SK-N-SH treated with all-trans-retinoic acid at 6 μM for 48 hours (cell line): Measurements from ENCODE around the gene BMP6.

Experiments used
- ATAC-seq: fragments of 200-7000 bp; cut with Tn5 transposase; 3 replicates; pipeline ENCODE4 v1.9.1; 2020; ENCODE audit warnings: mild to moderate bottlenecking, moderate library complexity
- ARNTL ChIP-seq: fragments of 450-650 bp; formaldehyde crosslinking; IDR thresholded peaks from 2 replicates; pipeline ENCODE4 v1.5.0; 2020; ENCODE audit warnings: low read depth, mild to moderate bottlenecking, moderate library complexity, borderline replicate concordance
- BACH2 ChIP-seq: fragments of 250-450 bp; sonication (Bioruptor Pico); IDR thresholded peaks from 2 replicates; pipeline ENCODE4 v1.9.0; 2021; ENCODE audit warnings: mild to moderate bottlenecking, borderline replicate concordance
- CSDC2 ChIP-seq: fragments of 250-450 bp; sonication (Bioruptor Pico); IDR thresholded peaks from 2 replicates; pipeline ENCODE4 v1.5.0; 2020; ENCODE audit warnings: mild to moderate bottlenecking, moderate library complexity
- GLIS3 ChIP-seq: fragments of 250-450 bp; sonication (Bioruptor Pico); IDR thresholded peaks from 2 replicates; pipeline ENCODE4 v1.5.0; 2020; ENCODE audit warnings: mild to moderate bottlenecking, moderate library complexity
- ISL1 ChIP-seq: fragments of 250-450 bp; sonication (Bioruptor Pico); IDR thresholded peaks from 2 replicates; pipeline ENCODE4 v2.1.2; 2022; ENCODE audit warnings: mild to moderate bottlenecking, moderate library complexity
- OSR1 ChIP-seq: fragments of 250-450 bp; sonication (Bioruptor Pico); IDR thresholded peaks from 2 replicates; pipeline ENCODE4 v1.8.0; 2022; ENCODE audit warnings: moderate library complexity, mild to moderate bottlenecking, inconsistent platforms
- RARB ChIP-seq: fragments of 250-450 bp; sonication (Bioruptor Pico); IDR thresholded peaks from 2 replicates; pipeline ENCODE4 v1.8.0; 2021; ENCODE audit warnings: mild to moderate bottlenecking, moderate library complexity
- SNAI2 ChIP-seq: fragments of 250-450 bp; sonication (Bioruptor Pico); IDR thresholded peaks from 2 replicates; pipeline ENCODE4 v1.5.0; 2020; ENCODE audit warnings: mild to moderate bottlenecking, moderate library complexity
- TCF4 ChIP-seq: fragments of 250-450 bp; sonication (Bioruptor Pico); IDR thresholded peaks from 2 replicates; pipeline ENCODE4 v1.8.0; 2021; ENCODE audit warnings: mild to moderate bottlenecking, moderate library complexity, borderline replicate concordance
- TOX ChIP-seq: fragments of 250-450 bp; sonication (Bioruptor Pico); IDR thresholded peaks from 2 replicates; pipeline ENCODE4 v1.8.0; 2021; ENCODE audit warnings: mild to moderate bottlenecking, moderate library complexity, borderline replicate concordance
- ZFP3 ChIP-seq: fragments of 250-450 bp; sonication (Bioruptor Pico); IDR thresholded peaks from 2 replicates; pipeline ENCODE4 v1.5.0; 2020; ENCODE audit warnings: mild to moderate bottlenecking, moderate library complexity
- ZFP30 ChIP-seq: fragments of 450-650 bp; formaldehyde crosslinking; IDR thresholded peaks from 2 replicates; pipeline ENCODE4 v1.5.0; 2022; ENCODE audit warnings: mild to moderate bottlenecking, moderate library complexity
- ZNF70 ChIP-seq: fragments of 450-650 bp; formaldehyde crosslinking; IDR thresholded peaks from 2 replicates; pipeline ENCODE4 v1.5.0; 2020; ENCODE audit warnings: mild to moderate bottlenecking, moderate library complexity
- ZNF8 ChIP-seq: fragments of 450-650 bp; formaldehyde crosslinking; IDR thresholded peaks from 2 replicates; pipeline ENCODE4 v1.5.0; 2020; ENCODE audit warnings: mild to moderate bottlenecking, moderate library complexity
- TF ChIP-seq, protein P1 (sequence below): fragments of 250-450 bp; sonication (Bioruptor Pico); IDR thresholded peaks from 2 replicates; pipeline ENCODE4 v1.5.1; 2021; ENCODE audit warnings: mild to moderate bottlenecking, moderate library complexity
- TF ChIP-seq, protein P2 (sequence below): fragments of 250-450 bp; sonication (Bioruptor Pico); IDR thresholded peaks from 2 replicates; pipeline ENCODE4 v1.8.0; 2021; ENCODE audit warnings: low read depth, mild to moderate bottlenecking, moderate library complexity, borderline replicate concordance
- TF ChIP-seq, protein P3 (sequence below): fragments of 250-450 bp; sonication (Bioruptor Pico); IDR thresholded peaks from 2 replicates; pipeline ENCODE4 v1.5.1; 2020; ENCODE audit warnings: low read depth, mild to moderate bottlenecking, moderate library complexity
- TF ChIP-seq, protein P4 (sequence below): fragments of 250-450 bp; sonication (Bioruptor Pico); IDR thresholded peaks from 2 replicates; pipeline ENCODE4 v1.8.0; 2020; ENCODE audit warnings: mild to moderate bottlenecking, moderate library complexity, borderline replicate concordance
- TF ChIP-seq, protein P5 (sequence below): fragments of 250-450 bp; sonication (Bioruptor Pico); IDR thresholded peaks from 2 replicates; pipeline ENCODE4 v1.5.0; 2020; ENCODE audit warnings: mild to moderate bottlenecking, moderate library complexity

The BMP6 gene

DNA sequence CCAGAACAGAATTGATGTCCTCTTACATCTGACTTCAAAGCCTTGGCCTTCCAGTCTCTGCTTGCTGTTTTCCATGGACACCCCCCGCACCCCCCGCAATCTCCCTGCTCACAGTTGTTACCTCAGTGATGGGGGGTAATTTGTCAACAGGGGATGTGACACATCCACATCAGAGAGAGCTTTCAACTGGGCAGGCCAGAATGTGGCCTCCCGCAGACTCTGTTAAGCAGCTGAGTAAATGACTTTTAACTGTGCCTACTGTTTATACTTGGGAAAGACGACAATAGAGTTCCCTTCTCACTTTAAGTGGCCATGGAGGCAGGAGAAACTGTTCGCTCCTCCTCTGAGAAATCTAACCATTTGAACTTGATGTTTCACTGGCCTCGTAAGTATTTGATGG lies 133.7 kb downstream of the BMP6 start (continued):
- TF ChIP-seq, protein P1, sequence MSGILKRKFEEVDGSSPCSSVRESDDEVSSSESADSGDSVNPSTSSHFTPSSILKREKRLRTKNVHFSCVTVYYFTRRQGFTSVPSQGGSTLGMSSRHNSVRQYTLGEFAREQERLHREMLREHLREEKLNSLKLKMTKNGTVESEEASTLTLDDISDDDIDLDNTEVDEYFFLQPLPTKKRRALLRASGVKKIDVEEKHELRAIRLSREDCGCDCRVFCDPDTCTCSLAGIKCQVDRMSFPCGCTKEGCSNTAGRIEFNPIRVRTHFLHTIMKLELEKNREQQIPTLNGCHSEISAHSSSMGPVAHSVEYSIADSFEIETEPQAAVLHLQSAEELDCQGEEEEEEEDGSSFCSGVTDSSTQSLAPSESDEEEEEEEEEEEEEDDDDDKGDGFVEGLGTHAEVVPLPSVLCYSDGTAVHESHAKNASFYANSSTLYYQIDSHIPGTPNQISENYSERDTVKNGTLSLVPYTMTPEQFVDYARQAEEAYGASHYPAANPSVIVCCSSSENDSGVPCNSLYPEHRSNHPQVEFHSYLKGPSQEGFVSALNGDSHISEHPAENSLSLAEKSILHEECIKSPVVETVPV (CRISPR knock-in tag), result no peak

DNA sequence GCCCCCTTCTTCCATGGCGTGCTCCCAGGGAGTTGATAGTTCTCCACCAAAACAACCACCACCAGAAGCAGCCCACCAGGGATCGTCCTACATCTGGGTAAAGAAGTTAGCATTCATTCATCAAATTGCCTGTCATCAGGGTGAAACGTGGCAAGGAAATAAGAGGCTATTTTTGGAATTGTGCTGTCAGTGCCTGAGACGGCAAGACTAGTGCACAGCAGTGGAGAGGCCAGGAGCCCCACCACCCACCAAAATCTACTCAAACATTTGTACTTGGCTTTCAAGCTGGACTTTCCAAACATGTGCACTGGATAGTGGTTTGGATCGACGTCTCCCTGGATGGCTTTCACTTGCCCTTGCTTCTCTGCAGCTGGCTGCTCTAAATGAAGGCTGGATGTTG lies 139.9 kb downstream of the BMP6 start:
- ATAC-seq, result no peak
- no peak for TF ChIP-seq ARNTL (CRISPR knock-in tag)
- TF ChIP-seq TCF4 (CRISPR knock-in tag), result no peak
- no peak for TF ChIP-seq ISL1 (CRISPR knock-in tag)
- no peak for TF ChIP-seq SNAI2 (CRISPR knock-in tag)
- TF ChIP-seq, protein P2, sequence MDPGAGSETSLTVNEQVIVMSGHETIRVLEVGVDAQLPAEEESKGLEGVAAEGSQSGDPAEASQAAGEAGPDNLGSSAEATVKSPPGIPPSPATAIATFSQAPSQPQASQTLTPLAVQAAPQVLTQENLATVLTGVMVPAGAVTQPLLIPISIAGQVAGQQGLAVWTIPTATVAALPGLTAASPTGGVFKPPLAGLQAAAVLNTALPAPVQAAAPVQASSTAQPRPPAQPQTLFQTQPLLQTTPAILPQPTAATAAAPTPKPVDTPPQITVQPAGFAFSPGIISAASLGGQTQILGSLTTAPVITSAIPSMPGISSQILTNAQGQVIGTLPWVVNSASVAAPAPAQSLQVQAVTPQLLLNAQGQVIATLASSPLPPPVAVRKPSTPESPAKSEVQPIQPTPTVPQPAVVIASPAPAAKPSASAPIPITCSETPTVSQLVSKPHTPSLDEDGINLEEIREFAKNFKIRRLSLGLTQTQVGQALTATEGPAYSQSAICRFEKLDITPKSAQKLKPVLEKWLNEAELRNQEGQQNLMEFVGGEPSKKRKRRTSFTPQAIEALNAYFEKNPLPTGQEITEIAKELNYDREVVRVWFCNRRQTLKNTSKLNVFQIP, result no peak
- TF ChIP-seq, protein P3, sequence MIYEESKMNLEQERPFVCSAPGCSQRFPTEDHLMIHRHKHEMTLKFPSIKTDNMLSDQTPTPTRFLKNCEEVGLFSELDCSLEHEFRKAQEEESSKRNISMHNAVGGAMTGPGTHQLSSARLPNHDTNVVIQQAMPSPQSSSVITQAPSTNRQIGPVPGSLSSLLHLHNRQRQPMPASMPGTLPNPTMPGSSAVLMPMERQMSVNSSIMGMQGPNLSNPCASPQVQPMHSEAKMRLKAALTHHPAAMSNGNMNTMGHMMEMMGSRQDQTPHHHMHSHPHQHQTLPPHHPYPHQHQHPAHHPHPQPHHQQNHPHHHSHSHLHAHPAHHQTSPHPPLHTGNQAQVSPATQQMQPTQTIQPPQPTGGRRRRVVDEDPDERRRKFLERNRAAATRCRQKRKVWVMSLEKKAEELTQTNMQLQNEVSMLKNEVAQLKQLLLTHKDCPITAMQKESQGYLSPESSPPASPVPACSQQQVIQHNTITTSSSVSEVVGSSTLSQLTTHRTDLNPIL (CRISPR knock-in tag), result no peak
- TF ChIP-seq CSDC2 (CRISPR knock-in tag), result no peak
- TF ChIP-seq ZFP30 (CRISPR knock-in tag), result no peak
- TF ChIP-seq, protein P4, sequence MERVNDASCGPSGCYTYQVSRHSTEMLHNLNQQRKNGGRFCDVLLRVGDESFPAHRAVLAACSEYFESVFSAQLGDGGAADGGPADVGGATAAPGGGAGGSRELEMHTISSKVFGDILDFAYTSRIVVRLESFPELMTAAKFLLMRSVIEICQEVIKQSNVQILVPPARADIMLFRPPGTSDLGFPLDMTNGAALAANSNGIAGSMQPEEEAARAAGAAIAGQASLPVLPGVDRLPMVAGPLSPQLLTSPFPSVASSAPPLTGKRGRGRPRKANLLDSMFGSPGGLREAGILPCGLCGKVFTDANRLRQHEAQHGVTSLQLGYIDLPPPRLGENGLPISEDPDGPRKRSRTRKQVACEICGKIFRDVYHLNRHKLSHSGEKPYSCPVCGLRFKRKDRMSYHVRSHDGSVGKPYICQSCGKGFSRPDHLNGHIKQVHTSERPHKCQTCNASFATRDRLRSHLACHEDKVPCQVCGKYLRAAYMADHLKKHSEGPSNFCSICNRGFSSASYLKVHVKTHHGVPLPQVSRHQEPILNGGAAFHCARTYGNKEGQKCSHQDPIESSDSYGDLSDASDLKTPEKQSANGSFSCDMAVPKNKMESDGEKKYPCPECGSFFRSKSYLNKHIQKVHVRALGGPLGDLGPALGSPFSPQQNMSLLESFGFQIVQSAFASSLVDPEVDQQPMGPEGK, result no peak
- no peak for TF ChIP-seq TOX
- no peak for TF ChIP-seq OSR1 (CRISPR knock-in tag)

DNA sequence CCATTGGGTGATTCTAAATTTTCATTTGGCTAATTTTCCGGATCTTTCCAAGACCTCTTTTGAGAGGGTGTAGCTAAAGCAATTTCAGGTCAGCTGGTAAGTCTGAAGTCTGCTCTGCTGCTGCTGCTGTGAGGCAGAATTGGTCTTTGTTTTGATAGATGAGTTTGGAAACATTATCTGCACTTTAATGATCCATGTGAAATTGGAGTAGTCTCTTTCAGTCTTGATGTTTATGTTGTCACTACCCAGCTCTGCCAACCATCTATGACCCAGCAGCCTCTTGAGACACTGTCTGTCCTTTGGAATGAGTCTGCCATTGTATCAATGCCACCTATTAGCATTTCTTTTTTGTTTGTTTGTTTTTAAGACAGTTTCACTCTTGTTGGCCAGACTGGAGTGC lies 140.6 kb downstream of the BMP6 start:
- no peak for ATAC-seq
- TF ChIP-seq BACH2 (CRISPR knock-in tag) (no peak), ZFP3 (CRISPR knock-in tag) (no peak), ARNTL (CRISPR knock-in tag) (no peak), RARB (CRISPR knock-in tag) (no peak), CSDC2 (CRISPR knock-in tag) (no peak), TCF4 (CRISPR knock-in tag) (no peak), GLIS3 (CRISPR knock-in tag) (no peak), SNAI2 (CRISPR knock-in tag) (no peak), TOX (no peak), ISL1 (CRISPR knock-in tag) (no peak), ZFP30 (CRISPR knock-in tag) (no peak)
- TF ChIP-seq, protein P1 (CRISPR knock-in tag), result no peak
- TF ChIP-seq, protein P4, result no peak

DNA sequence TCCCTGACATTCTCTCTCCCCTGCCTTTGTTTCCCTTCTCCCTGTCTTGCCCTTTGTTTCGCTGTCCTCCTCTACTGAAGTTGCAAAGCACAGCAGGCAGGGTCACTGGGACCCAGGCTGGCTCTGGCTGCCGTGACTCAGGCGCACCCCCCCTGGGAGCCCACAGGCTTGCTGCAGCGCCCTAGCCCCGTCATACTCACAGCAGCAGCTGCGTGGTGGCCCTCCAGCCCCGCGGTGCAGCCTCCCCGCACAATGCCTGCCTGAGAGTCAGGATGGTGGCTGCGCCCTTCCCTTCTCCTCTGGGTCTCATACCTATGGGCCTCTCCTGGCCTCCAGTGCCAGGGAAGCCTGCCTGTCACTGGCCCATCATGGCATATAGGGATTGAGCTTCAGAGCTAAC lies 143.0 kb downstream of the BMP6 start:
- no peak for ATAC-seq
- no peak for TF ChIP-seq ZNF70
- no peak for TF ChIP-seq OSR1 (CRISPR knock-in tag)
- no peak for TF ChIP-seq ZNF8 (CRISPR knock-in tag)
- no peak for TF ChIP-seq GLIS3 (CRISPR knock-in tag)
- TF ChIP-seq, protein P5, sequence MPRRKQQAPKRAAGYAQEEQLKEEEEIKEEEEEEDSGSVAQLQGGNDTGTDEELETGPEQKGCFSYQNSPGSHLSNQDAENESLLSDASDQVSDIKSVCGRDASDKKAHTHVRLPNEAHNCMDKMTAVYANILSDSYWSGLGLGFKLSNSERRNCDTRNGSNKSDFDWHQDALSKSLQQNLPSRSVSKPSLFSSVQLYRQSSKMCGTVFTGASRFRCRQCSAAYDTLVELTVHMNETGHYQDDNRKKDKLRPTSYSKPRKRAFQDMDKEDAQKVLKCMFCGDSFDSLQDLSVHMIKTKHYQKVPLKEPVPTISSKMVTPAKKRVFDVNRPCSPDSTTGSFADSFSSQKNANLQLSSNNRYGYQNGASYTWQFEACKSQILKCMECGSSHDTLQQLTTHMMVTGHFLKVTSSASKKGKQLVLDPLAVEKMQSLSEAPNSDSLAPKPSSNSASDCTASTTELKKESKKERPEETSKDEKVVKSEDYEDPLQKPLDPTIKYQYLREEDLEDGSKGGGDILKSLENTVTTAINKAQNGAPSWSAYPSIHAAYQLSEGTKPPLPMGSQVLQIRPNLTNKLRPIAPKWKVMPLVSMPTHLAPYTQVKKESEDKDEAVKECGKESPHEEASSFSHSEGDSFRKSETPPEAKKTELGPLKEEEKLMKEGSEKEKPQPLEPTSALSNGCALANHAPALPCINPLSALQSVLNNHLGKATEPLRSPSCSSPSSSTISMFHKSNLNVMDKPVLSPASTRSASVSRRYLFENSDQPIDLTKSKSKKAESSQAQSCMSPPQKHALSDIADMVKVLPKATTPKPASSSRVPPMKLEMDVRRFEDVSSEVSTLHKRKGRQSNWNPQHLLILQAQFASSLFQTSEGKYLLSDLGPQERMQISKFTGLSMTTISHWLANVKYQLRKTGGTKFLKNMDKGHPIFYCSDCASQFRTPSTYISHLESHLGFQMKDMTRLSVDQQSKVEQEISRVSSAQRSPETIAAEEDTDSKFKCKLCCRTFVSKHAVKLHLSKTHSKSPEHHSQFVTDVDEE (CRISPR knock-in tag), result no peak
- no peak for TF ChIP-seq ZFP30 (CRISPR knock-in tag)
- no peak for TF ChIP-seq TCF4 (CRISPR knock-in tag)
